Spleen (tissue), 7 donors: ENCODE results near the gene PKN1.

Source experiments
- POLR2A ChIP-seq, 3 donors: fragments of 450-650 bp; IDR thresholded peaks; one replicate each; pipeline ENCODE4 v1.5.1; 2017; ENCODE audit warnings: antibody characterized with exemption in 3 of 3, mild to moderate bottlenecking in 1 of 3
- POLR2AphosphoS5 ChIP-seq, 3 donors: sonication (generic); formaldehyde crosslinking; IDR thresholded peaks; one replicate each; pipeline ENCODE4 v1.5.1; 2017; ENCODE audit warnings: antibody characterized with exemption in 3 of 3
- TF ChIP-seq, protein P1 (sequence below), 11 experiments: fragments of 200-600 bp in 7 of 11; fragments of 450-650 bp in 4 of 11; sonication (generic) in 4 of 11; IDR thresholded peaks in 8 of 11; conservative IDR thresholded peaks in 3 of 11; 1 replicate in 7 of 11; 2 replicates in 4 of 11; pipeline versions ENCODE4 v1.4.0 to v1.8.0; 2016 to 2021; ENCODE audit warnings: antibody characterized with exemption in 11 of 11, inconsistent platforms in 4 of 11, mild to moderate bottlenecking in 1 of 11
- donor health status: DM: no; HTN: no; CAD: no; lungs with moderate emphysema.
- donor health status: DM: no; HTN: no; CAD: no.
- donor health status: DM: no; HTN: no; CAD: no.

DNA sequence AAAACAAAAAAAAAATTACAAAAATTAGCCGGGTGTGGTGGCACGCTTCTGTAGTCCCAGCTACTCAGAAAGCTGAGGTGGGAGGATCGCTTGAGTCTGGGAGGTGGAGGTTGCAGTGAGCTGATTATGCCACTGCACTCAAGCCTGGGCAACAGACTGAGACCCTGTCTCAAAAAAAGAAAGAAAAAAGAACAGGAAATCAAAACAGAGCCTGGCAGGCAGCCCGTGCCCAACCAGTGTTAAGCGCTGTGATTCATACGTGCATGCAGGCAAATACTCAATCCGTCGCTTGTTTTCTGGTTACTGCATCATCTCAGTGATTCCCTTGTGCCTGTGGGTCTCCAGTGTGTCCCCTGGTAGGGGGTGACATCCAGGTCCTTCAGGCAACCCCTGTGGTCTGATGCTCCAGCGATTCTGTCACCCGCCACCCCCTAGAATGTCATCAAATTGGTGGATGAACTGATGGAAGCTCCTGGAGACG lies 32.1 kb upstream of the PKN1 start:
- TF ChIP-seq, protein P1, sequence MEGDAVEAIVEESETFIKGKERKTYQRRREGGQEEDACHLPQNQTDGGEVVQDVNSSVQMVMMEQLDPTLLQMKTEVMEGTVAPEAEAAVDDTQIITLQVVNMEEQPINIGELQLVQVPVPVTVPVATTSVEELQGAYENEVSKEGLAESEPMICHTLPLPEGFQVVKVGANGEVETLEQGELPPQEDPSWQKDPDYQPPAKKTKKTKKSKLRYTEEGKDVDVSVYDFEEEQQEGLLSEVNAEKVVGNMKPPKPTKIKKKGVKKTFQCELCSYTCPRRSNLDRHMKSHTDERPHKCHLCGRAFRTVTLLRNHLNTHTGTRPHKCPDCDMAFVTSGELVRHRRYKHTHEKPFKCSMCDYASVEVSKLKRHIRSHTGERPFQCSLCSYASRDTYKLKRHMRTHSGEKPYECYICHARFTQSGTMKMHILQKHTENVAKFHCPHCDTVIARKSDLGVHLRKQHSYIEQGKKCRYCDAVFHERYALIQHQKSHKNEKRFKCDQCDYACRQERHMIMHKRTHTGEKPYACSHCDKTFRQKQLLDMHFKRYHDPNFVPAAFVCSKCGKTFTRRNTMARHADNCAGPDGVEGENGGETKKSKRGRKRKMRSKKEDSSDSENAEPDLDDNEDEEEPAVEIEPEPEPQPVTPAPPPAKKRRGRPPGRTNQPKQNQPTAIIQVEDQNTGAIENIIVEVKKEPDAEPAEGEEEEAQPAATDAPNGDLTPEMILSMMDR (IDR thresholded peaks at IDR 0.05 in 8 of 11, conservative IDR thresholded peaks at IDR 0.05 in 3 of 11): no peak
- TF ChIP-seq POLR2A (IDR thresholded peaks at IDR 0.05) (no peak), POLR2AphosphoS5 (IDR thresholded peaks at IDR 0.05) (no peak)
